ENCODE results near the gene AMZ1. TPM values are rescaled to one million over a fixed set of nuclear protein-coding genes. Genes with fewer than 3 reads are reported as not detected.
"Not testable (repeated sequence)": the region's sequence is repeated elsewhere in the genome, so short reads cannot be mapped to it uniquely, and the experiment has no call there.

The AMZ1 gene
- total RNA-seq, 6 experiments from 2014 or later: 6.2 to 11.3 (median 7.8) TPM

GRCh38 chr7:2673934-2674333 is 14.1 kb upstream of the AMZ1 start:
- Mint-ChIP-seq H3K9me3 (peaks cover 19% of the 10 kb centered on the region), H3K36me3 (ENCODE audit: low read depth) (peaks cover 10% of the 10 kb centered on the region; the same call in 1 of the 2 replicates), H3K27ac (no peak overlapping the region), H3K27me3 (ENCODE audit: insufficient read depth) (peaks cover 11% of the 10 kb centered on the region), H3K4me1 (ENCODE audit: low read depth) (peaks cover 6% of the 10 kb centered on the region), H3K4me3 (no peak overlapping the region)
- DNase-seq: no peak
- no peak for TF ChIP-seq CTCF (IDR thresholded peaks at IDR 0.05)

GRCh38 chr7:2675256-2675764 is 12.7 kb upstream of the AMZ1 start:
- H3K4me1 Mint-ChIP-seq (ENCODE audit: low read depth): peaks cover 6% of the 10 kb centered on the region

GRCh38 chr7:2676576-2676975 is 11.4 kb upstream of the AMZ1 start:
- not testable (repeated sequence) for H3K4me1 Mint-ChIP-seq (ENCODE audit: low read depth); H3K4me3 Mint-ChIP-seq; H3K27ac Mint-ChIP-seq; H3K36me3 Mint-ChIP-seq (ENCODE audit: low read depth); DNase-seq
- Mint-ChIP-seq H3K9me3 (peaks cover 19% of the 10 kb centered on the region), H3K27me3 (ENCODE audit: insufficient read depth) (peaks cover 13% of the 10 kb centered on the region)

More at GRCh38 chr7:2675256-2675764, 12.7 kb upstream of the AMZ1 start:
- TF ChIP-seq CTCF (IDR thresholded peaks at IDR 0.05): no peak
- H3K27ac Mint-ChIP-seq: no peak overlapping the region
- peaks cover 10% of the 10 kb centered on the region; the same call in 1 of the 2 replicates for H3K36me3 Mint-ChIP-seq (ENCODE audit: low read depth)
- peaks cover 19% of the 10 kb centered on the region for H3K9me3 Mint-ChIP-seq
- DNase-seq: no peak
- H3K27me3 Mint-ChIP-seq (ENCODE audit: insufficient read depth): peaks cover 10% of the 10 kb centered on the region
- no peak overlapping the region for H3K4me3 Mint-ChIP-seq

- not testable (repeated sequence) for H3K27ac Mint-ChIP-seq; H3K4me1 Mint-ChIP-seq (ENCODE audit: low read depth); H3K36me3 Mint-ChIP-seq (ENCODE audit: low read depth); DNase-seq; H3K4me3 Mint-ChIP-seq
- Mint-ChIP-seq H3K9me3 (peaks cover 19% of the 10 kb centered on the region), H3K27me3 (ENCODE audit: insufficient read depth) (peaks cover 11% of the 10 kb centered on the region)
Measured at GRCh38 chr7:2678454-2678853, 9.5 kb upstream of the AMZ1 start.

GRCh38 chr7:2679135-2680127 is 8.6 kb upstream of the AMZ1 start:
- not testable (repeated sequence) for DNase-seq; H3K4me1 Mint-ChIP-seq (ENCODE audit: low read depth)

GRCh38 chr7:2680256-2680655 is 7.7 kb upstream of the AMZ1 start:
- no peak for TF ChIP-seq CTCF (IDR thresholded peaks at IDR 0.05)
- Mint-ChIP-seq H3K9me3 (peaks cover 3% of the 10 kb centered on the region), H3K27ac (no peak overlapping the region), H3K4me1 (ENCODE audit: low read depth) (no peaks in the 10 kb centered on the region), H3K27me3 (ENCODE audit: insufficient read depth) (peaks cover 5% of the 10 kb centered on the region; the same call in 1 of the 2 replicates), H3K4me3 (no peak overlapping the region), H3K36me3 (ENCODE audit: low read depth) (no peaks in the 10 kb centered on the region)
- DNase-seq: no peak

More at GRCh38 chr7:2679135-2680127, 8.6 kb upstream of the AMZ1 start:
- H3K9me3 Mint-ChIP-seq: peaks cover 12% of the 10 kb centered on the region
- H3K4me3 Mint-ChIP-seq; H3K27ac Mint-ChIP-seq; H3K27me3 Mint-ChIP-seq (ENCODE audit: insufficient read depth); H3K36me3 Mint-ChIP-seq (ENCODE audit: low read depth): not testable (repeated sequence)
